OCI-LY1 (cell line): ENCODE measurements around the gene SLC2A4.

Source experiments
- EZH2 ChIP-seq: fragments of 200-600 bp; sonication (generic), shearing (Covaris generic); IDR thresholded peaks from 2 replicates; pipeline ENCODE4 v1.8.0; 2017; ENCODE audit warnings: borderline replicate concordance, mixed run types, mild to moderate bottlenecking, antibody characterized with exemption, low read length, moderate library complexity, mixed read lengths
- TF ChIP-seq, protein P1 (sequence below): fragments of 200-600 bp; sonication (generic), shearing (Covaris generic); IDR thresholded peaks from 2 replicates; pipeline ENCODE4 v1.5.1; 2017; ENCODE audit warnings: mild to moderate bottlenecking, antibody characterized with exemption, low read length, moderate library complexity, mixed read lengths

DNA sequence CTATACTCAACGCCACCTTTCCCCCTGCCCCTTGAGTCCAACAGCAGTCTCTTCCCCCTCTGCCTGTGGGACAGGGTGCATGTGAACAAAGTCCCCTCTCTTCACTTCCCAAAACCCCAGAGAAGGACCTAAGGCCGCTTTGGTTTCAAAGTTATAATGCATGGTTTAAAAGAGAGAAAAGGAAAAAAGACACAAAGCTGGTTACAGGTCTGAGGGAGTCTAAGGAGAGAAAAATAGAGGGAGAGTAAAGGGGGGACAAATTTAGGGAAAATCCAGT, 38.1 kb upstream of the SLC2A4 start:
- TF ChIP-seq, protein P1, sequence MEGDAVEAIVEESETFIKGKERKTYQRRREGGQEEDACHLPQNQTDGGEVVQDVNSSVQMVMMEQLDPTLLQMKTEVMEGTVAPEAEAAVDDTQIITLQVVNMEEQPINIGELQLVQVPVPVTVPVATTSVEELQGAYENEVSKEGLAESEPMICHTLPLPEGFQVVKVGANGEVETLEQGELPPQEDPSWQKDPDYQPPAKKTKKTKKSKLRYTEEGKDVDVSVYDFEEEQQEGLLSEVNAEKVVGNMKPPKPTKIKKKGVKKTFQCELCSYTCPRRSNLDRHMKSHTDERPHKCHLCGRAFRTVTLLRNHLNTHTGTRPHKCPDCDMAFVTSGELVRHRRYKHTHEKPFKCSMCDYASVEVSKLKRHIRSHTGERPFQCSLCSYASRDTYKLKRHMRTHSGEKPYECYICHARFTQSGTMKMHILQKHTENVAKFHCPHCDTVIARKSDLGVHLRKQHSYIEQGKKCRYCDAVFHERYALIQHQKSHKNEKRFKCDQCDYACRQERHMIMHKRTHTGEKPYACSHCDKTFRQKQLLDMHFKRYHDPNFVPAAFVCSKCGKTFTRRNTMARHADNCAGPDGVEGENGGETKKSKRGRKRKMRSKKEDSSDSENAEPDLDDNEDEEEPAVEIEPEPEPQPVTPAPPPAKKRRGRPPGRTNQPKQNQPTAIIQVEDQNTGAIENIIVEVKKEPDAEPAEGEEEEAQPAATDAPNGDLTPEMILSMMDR, result no peak
- TF ChIP-seq EZH2, result no peak
